OCI-LY3 (cell line): ENCODE measurements around the gene CASP9.

Experiments used
- EZH2phosphoT487 ChIP-seq: fragments of 200-600 bp; shearing (Covaris generic); IDR thresholded peaks from 2 replicates; pipeline ENCODE4 v1.6.1; 2018; ENCODE audit warnings: antibody characterized with exemption, mixed run types, low read depth
- TF ChIP-seq, protein P1 (sequence below): fragments of 200-600, 300-600 bp; sonication (generic); IDR thresholded peaks from 2 replicates; pipeline ENCODE4 v1.5.1; 2014; ENCODE audit warnings: antibody characterized with exemption, low read length, low read depth

DNA sequence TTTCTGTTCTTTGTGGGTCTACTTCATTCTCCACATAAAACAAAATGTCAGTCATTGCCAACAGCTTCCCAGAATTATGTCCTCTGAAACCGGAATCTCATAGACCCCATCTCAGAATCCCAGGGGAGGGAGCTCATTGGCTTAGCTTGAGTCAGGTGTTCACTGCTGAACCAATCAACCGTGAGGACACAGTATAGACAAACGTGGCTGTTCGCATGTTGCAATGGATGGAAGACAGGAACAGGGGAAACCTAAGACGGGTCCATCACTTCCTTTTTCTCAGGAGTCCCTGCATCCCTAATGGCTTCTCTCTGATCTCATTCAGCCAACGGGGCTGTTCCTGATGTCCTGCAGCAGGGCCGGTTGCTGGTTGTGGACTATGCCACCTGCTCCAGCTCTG, 58.3 kb downstream of the CASP9 start:
- TF ChIP-seq, protein P1, sequence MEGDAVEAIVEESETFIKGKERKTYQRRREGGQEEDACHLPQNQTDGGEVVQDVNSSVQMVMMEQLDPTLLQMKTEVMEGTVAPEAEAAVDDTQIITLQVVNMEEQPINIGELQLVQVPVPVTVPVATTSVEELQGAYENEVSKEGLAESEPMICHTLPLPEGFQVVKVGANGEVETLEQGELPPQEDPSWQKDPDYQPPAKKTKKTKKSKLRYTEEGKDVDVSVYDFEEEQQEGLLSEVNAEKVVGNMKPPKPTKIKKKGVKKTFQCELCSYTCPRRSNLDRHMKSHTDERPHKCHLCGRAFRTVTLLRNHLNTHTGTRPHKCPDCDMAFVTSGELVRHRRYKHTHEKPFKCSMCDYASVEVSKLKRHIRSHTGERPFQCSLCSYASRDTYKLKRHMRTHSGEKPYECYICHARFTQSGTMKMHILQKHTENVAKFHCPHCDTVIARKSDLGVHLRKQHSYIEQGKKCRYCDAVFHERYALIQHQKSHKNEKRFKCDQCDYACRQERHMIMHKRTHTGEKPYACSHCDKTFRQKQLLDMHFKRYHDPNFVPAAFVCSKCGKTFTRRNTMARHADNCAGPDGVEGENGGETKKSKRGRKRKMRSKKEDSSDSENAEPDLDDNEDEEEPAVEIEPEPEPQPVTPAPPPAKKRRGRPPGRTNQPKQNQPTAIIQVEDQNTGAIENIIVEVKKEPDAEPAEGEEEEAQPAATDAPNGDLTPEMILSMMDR: no peak
- TF ChIP-seq EZH2phosphoT487: no peak
